HEK293 (cell line): ENCODE data around the gene PLOD3.
A peak's percentile ranks its signal among the peaks of the same experiment; 100 is the strongest.

Experiments used
- CTCF ChIP-seq: fragments of 450-650 bp; formaldehyde crosslinking; IDR thresholded peaks from 2 replicates; pipeline ENCODE4 v1.5.1; 2016; ENCODE audit warnings: missing biosample characterization, missing genetic modification characterization
- ELK4 ChIP-seq: IDR thresholded peaks from 2 replicates; pipeline ENCODE4 v1.6.1; 2011; ENCODE audit warnings: mild to moderate bottlenecking, low read depth, low read length, borderline replicate concordance
- TCF7L2 ChIP-seq: IDR thresholded peaks from 2 replicates; pipeline ENCODE4 v1.6.1; 2011; ENCODE audit warnings: low read depth, mild to moderate bottlenecking, inconsistent platforms, low read length, moderate library complexity, borderline replicate concordance
- YY1 ChIP-seq: fragments of 450-650 bp; formaldehyde crosslinking; IDR thresholded peaks from 2 replicates; pipeline ENCODE4 v1.5.1; 2018; ENCODE audit warnings: missing biosample characterization, missing genetic modification characterization
- YY2 ChIP-seq: fragments of 450-650 bp; formaldehyde crosslinking; IDR thresholded peaks from 2 replicates; pipeline ENCODE4 v1.5.1; 2016; ENCODE audit warnings: missing biosample characterization, missing genetic modification characterization
- ZBTB20 ChIP-seq: fragments of 450-650 bp; formaldehyde crosslinking; IDR thresholded peaks from 2 replicates; pipeline ENCODE4 v1.5.1; 2016; ENCODE audit warnings: missing biosample characterization, missing genetic modification characterization
- ZBTB8A ChIP-seq: fragments of 450-650 bp; formaldehyde crosslinking; IDR thresholded peaks from 2 replicates; pipeline ENCODE4 v1.5.1; 2016; ENCODE audit warnings: missing biosample characterization, missing genetic modification characterization
- ZFP37 ChIP-seq: fragments of 450-650 bp; formaldehyde crosslinking; IDR thresholded peaks from 2 replicates; pipeline ENCODE4 v1.5.1; 2016; ENCODE audit warnings: missing biosample characterization, missing genetic modification characterization
- ZNF10 ChIP-seq: fragments of 450-650 bp; formaldehyde crosslinking; IDR thresholded peaks from 2 replicates; pipeline ENCODE4 v1.5.1; 2017; ENCODE audit warnings: missing biosample characterization, missing genetic modification characterization
- ZNF146 ChIP-seq: fragments of 450-650 bp; formaldehyde crosslinking; IDR thresholded peaks from 2 replicates; pipeline ENCODE4 v1.5.1; 2016; ENCODE audit warnings: missing biosample characterization, missing genetic modification characterization
- ZNF530 ChIP-seq: fragments of 450-650 bp; formaldehyde crosslinking; IDR thresholded peaks from 2 replicates; pipeline ENCODE4 v1.5.1; 2016; ENCODE audit warnings: low read depth, missing biosample characterization, missing genetic modification characterization
- TF ChIP-seq, protein P1 (sequence below): fragments of 450-650 bp; formaldehyde crosslinking; conservative IDR thresholded peaks from 2 replicates; pipeline ENCODE4 v1.5.1; 2016; ENCODE audit warnings: low read depth, missing biosample characterization, missing genetic modification characterization
- TF ChIP-seq, protein P2 (sequence below): fragments of 450-650 bp; formaldehyde crosslinking; IDR thresholded peaks from 2 replicates; pipeline ENCODE4 v1.5.1; 2017; ENCODE audit warnings: missing biosample characterization, missing genetic modification characterization

DNA sequence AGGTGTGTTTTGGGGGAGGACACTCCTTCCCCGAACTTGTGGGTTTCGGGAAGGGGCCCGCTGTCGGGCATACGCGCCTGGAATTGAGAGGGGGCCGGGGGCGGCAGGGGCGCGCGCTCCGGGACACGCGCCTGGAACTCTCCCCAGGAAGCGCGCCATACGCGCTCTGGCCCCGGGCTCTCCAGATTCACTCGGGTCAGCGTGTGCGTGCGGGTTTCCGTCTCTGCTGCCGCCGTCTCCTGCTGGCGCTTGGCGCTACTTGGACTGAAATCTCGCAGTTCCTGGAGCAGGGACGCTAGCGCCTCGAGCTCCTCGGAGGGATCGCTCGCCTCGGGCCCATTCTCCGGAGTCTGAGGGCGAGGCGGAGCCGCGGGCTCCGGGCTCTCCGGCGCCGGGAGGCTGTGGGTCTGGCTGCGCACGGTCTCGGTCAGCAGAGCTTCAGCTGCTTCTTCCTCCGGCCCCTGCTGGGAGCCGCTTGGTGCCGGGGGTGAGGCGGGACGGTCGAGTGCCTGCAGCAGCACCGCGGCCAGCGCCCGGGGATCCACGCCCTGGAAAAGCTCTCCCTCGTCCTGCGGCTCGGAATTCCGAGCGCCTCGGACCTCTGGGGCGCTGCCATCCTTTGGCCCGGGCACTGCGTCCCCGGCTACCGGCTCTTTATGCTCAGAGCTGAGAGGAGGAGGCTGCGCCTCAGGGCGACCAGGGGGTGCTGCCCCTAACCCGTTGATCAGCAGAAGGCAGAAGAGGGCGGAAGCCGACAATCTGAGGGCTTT is 53.1 kb downstream of the PLOD3 start:
- no peak for TF ChIP-seq CTCF (tag by site-specific recombination)
- no peak; the same call in 1 of the 2 replicates for TF ChIP-seq ZNF10 (tag by site-specific recombination)
- TF ChIP-seq ZBTB8A (tag by site-specific recombination): peak; percentile 15; the same call in 1 of the 2 replicates
- TF ChIP-seq, protein P1, sequence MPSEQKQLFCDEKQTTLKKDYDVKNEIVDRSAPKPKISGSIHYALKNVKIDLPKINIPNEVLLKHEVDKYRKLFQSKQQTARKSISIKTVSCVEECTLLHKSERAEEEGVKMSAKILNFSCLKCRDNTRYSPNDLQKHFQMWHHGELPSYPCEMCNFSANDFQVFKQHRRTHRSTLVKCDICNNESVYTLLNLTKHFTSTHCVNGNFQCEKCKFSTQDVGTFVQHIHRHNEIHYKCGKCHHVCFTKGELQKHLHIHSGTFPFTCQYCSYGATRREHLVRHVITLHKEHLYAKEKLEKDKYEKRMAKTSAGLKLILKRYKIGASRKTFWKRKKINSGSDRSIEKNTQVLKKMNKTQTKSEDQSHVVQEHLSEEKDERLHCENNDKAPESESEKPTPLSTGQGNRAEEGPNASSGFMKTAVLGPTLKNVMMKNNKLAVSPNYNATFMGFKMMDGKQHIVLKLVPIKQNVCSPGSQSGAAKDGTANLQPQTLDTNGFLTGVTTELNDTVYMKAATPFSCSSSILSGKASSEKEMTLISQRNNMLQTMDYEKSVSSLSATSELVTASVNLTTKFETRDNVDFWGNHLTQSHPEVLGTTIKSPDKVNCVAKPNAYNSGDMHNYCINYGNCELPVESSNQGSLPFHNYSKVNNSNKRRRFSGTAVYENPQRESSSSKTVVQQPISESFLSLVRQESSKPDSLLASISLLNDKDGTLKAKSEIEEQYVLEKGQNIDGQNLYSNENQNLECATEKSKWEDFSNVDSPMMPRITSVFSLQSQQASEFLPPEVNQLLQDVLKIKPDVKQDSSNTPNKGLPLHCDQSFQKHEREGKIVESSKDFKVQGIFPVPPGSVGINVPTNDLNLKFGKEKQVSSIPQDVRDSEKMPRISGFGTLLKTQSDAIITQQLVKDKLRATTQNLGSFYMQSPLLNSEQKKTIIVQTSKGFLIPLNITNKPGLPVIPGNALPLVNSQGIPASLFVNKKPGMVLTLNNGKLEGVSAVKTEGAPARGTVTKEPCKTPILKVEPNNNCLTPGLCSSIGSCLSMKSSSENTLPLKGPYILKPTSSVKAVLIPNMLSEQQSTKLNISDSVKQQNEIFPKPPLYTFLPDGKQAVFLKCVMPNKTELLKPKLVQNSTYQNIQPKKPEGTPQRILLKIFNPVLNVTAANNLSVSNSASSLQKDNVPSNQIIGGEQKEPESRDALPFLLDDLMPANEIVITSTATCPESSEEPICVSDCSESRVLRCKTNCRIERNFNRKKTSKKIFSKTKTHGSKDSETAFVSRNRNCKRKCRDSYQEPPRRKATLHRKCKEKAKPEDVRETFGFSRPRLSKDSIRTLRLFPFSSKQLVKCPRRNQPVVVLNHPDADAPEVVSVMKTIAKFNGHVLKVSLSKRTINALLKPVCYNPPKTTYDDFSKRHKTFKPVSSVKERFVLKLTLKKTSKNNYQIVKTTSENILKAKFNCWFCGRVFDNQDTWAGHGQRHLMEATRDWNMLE: no peak
- no peak for TF ChIP-seq ZNF146
- TF ChIP-seq YY2 (tag by site-specific recombination): no peak
- no peak for TF ChIP-seq ZBTB20
- TF ChIP-seq ZNF530 (tag by site-specific recombination): no peak
- no peak for TF ChIP-seq YY1 (tag by site-specific recombination)
- no peak for TF ChIP-seq TCF7L2
- no peak for TF ChIP-seq ELK4
- no peak for TF ChIP-seq ZFP37
- TF ChIP-seq, protein P2, sequence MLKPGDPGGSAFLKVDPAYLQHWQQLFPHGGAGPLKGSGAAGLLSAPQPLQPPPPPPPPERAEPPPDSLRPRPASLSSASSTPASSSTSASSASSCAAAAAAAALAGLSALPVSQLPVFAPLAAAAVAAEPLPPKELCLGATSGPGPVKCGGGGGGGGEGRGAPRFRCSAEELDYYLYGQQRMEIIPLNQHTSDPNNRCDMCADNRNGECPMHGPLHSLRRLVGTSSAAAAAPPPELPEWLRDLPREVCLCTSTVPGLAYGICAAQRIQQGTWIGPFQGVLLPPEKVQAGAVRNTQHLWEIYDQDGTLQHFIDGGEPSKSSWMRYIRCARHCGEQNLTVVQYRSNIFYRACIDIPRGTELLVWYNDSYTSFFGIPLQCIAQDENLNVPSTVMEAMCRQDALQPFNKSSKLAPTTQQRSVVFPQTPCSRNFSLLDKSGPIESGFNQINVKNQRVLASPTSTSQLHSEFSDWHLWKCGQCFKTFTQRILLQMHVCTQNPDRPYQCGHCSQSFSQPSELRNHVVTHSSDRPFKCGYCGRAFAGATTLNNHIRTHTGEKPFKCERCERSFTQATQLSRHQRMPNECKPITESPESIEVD (tag by site-specific recombination): no peak
